IMR-90 (cell line): ENCODE data around the gene FAIM2. TPM values are rescaled to one million over a fixed set of nuclear protein-coding genes. Genes with fewer than 3 reads are reported as not detected.

ENCODE experiments used
- ATAC-seq: fragments of 200-7000 bp; cut with Tn5 transposase; 2 replicates; pipeline ENCODE4 v1.9.1; 2020; ENCODE audit warnings: low read depth, mild to moderate bottlenecking, moderate library complexity
- BruUV-seq: library from RNA; stranded (reverse); fragments of 400-500 nt; replicated peaks from 2 replicates; lab custom pipeline; 2021; lab: Mats Ljungman, UMichigan
- CTCF ChIA-PET: fragments of 300-600 bp; formaldehyde crosslinking; extraction: SDS; loops from one replicate; lab custom pipeline; 2021; ENCODE audit warnings: antibody characterized with exemption; lab: Yijun Ruan, JAX
- POLR2A ChIA-PET: fragments of 300-600 bp; sonication (Branson Sonifier 250); formaldehyde crosslinking; loops from one replicate; lab custom pipeline; 2022; ENCODE audit warnings: antibody characterized with exemption; ENCODE audit not compliant: unreplicated experiment; lab: Charles Lee
- DNase-seq: peaks from one replicate; pipeline ENCODE4 v3.0.0; 2013
- H2AFZ ChIP-seq: replicated peaks from 2 replicates; pipeline ENCODE3; 2013; ENCODE audit warnings: low read length, mild to moderate bottlenecking; ENCODE audit not compliant: poor library complexity
- H2AK5ac ChIP-seq: 2 replicates; pipeline ENCODE4 v1.6.1; 2013; ENCODE audit warnings: low read depth, low read length, inconsistent platforms
- H2AK9ac ChIP-seq: replicated peaks from 2 replicates; pipeline ENCODE3; 2013; ENCODE audit warnings: mild to moderate bottlenecking, low read depth, low read length, moderate library complexity; ENCODE audit not compliant: poor library complexity
- H2BK120ac ChIP-seq: 2 replicates; pipeline ENCODE4 v1.6.1; 2013; ENCODE audit warnings: low read depth, low read length, inconsistent platforms
- H2BK15ac ChIP-seq: 3 replicates; pipeline ENCODE4 v1.6.1; 2013; ENCODE audit warnings: low read depth, low read length, inconsistent platforms
- H2BK20ac ChIP-seq: 2 replicates; pipeline ENCODE4 v1.6.1; 2013; ENCODE audit warnings: low read depth, mild to moderate bottlenecking, inconsistent platforms, low read length, moderate library complexity
- H2BK5ac ChIP-seq: 2 replicates; pipeline ENCODE4 v1.6.1; 2013; ENCODE audit warnings: mild to moderate bottlenecking, low read depth, low read length, inconsistent platforms; ENCODE audit not compliant: poor library complexity, severe bottlenecking
- H3K14ac ChIP-seq: replicated peaks from 2 replicates; pipeline ENCODE4 v1.6.1; 2013; ENCODE audit warnings: low read depth, low read length, inconsistent platforms
- H3K18ac ChIP-seq: 2 replicates; pipeline ENCODE4 v1.6.1; 2013; ENCODE audit warnings: low read depth, low read length, control low read depth
- H3K23ac ChIP-seq: 2 replicates; pipeline ENCODE4 v1.6.1; 2013; ENCODE audit warnings: low read depth, low read length, inconsistent platforms
- H3K27ac ChIP-seq: 2 replicates; pipeline ENCODE4 v1.5.1; 2013; ENCODE audit warnings: mild to moderate bottlenecking, control low read depth, low read length; ENCODE audit not compliant: insufficient read depth
- H3K27me3 ChIP-seq: 2 replicates; pipeline ENCODE4 v1.6.1; 2013; ENCODE audit warnings: low read length; ENCODE audit not compliant: control insufficient read depth, insufficient read depth
- H3K36me3 ChIP-seq: 2 replicates; pipeline ENCODE4 v1.6.1; 2013; ENCODE audit warnings: low read length, mixed read lengths; ENCODE audit not compliant: control insufficient read depth, insufficient read depth
- H3K4ac ChIP-seq: 2 replicates; pipeline ENCODE4 v1.6.1; 2013; ENCODE audit warnings: low read depth, low read length, inconsistent platforms
- H3K4me1 ChIP-seq: 2 replicates; pipeline ENCODE4 v1.6.1; 2013; ENCODE audit warnings: low read length, mixed read lengths; ENCODE audit not compliant: control insufficient read depth, insufficient read depth
- H3K4me2 ChIP-seq: 2 replicates; pipeline ENCODE4 v1.6.1; 2013; ENCODE audit warnings: low read depth, mild to moderate bottlenecking, control low read depth, low read length, moderate library complexity
- H3K4me3 ChIP-seq: 2 replicates; pipeline ENCODE4 v1.5.1; 2013; ENCODE audit warnings: low read depth, mild to moderate bottlenecking, control low read depth, low read length, moderate library complexity; ENCODE audit not compliant: insufficient read depth
- H3K56ac ChIP-seq: 2 replicates; pipeline ENCODE4 v1.6.1; 2013; ENCODE audit warnings: low read length, inconsistent platforms; ENCODE audit not compliant: insufficient read depth; ENCODE audit errors: extremely low read depth
- H3K79me1 ChIP-seq, 2 experiments: 2 replicates each; pipeline ENCODE4 v1.6.1; 2013; ENCODE audit warnings: low read length in 2 of 2, inconsistent platforms in 1 of 2, low read depth in 1 of 2
- H3K9ac ChIP-seq: 2 replicates; pipeline ENCODE4 v1.6.1; 2013; ENCODE audit warnings: low read depth, low read length, control low read depth
- H3K9me1 ChIP-seq: 2 replicates; pipeline ENCODE4 v1.6.1; 2013; ENCODE audit warnings: low read length, inconsistent platforms; ENCODE audit not compliant: insufficient read depth
- H3K9me3 ChIP-seq: 2 replicates; pipeline ENCODE4 v1.6.1; 2013; ENCODE audit warnings: low read length; ENCODE audit not compliant: control insufficient read depth, insufficient read depth
- H4K20me1 ChIP-seq: 2 replicates; pipeline ENCODE4 v1.6.1; 2013; ENCODE audit warnings: low read length, inconsistent platforms; ENCODE audit not compliant: insufficient read depth
- H4K5ac ChIP-seq: 2 replicates; pipeline ENCODE4 v1.6.1; 2013; ENCODE audit warnings: mild to moderate bottlenecking, low read depth, low read length, control low read depth
- H4K8ac ChIP-seq, 2 experiments: 2 replicates each; pipeline ENCODE4 v1.6.1; 2013; ENCODE audit warnings: low read depth in 2 of 2, low read length in 2 of 2, control low read depth in 1 of 2, inconsistent platforms in 1 of 2
- H4K91ac ChIP-seq: 2 replicates; pipeline ENCODE4 v1.6.1; 2013; ENCODE audit warnings: low read depth, low read length, inconsistent platforms; ENCODE audit not compliant: insufficient read depth
- BHLHE40 ChIP-seq: fragments of 150-350 bp; IDR thresholded peaks from 2 replicates; pipeline ENCODE4 v1.6.1; 2016; ENCODE audit warnings: mild to moderate bottlenecking, low read depth, low read length
- CEBPB ChIP-seq: IDR thresholded peaks from 2 replicates; pipeline ENCODE4 v1.6.1; 2012; ENCODE audit warnings: low read depth, low read length, improper control_type of control experiment
- CHD1 ChIP-seq: IDR thresholded peaks from 2 replicates; pipeline ENCODE4 v1.6.1; 2012; ENCODE audit warnings: low read depth, low read length, improper control_type of control experiment
- CTCF ChIP-seq: conservative IDR thresholded peaks from 2 replicates; pipeline ENCODE4 v1.5.1; 2012; ENCODE audit warnings: mild to moderate bottlenecking, low read depth, low read length, improper control_type of control experiment
- ELK1 ChIP-seq: fragments of 150-350 bp; IDR thresholded peaks from 2 replicates; pipeline ENCODE4 v1.6.1; 2016; ENCODE audit warnings: low read depth, mild to moderate bottlenecking, low read length, moderate library complexity, borderline replicate concordance
- FOS ChIP-seq: fragments of 150-350 bp; IDR thresholded peaks from 2 replicates; pipeline ENCODE4 v1.6.1; 2016; ENCODE audit warnings: low read depth, low read length
- MAFK ChIP-seq: IDR thresholded peaks from 2 replicates; pipeline ENCODE4 v1.6.1; 2012; ENCODE audit warnings: low read depth, low read length, improper control_type of control experiment
- MAZ ChIP-seq: IDR thresholded peaks from 2 replicates; pipeline ENCODE4 v1.6.1; 2012; ENCODE audit warnings: low read depth, mild to moderate bottlenecking, low read length, improper control_type of control experiment, moderate library complexity, borderline replicate concordance
- MXI1 ChIP-seq: IDR thresholded peaks from 2 replicates; pipeline ENCODE4 v1.6.1; 2012; ENCODE audit warnings: low read depth, mild to moderate bottlenecking, low read length, moderate library complexity, borderline replicate concordance
- NFE2L2 ChIP-seq: fragments of 150-350 bp; IDR thresholded peaks from 2 replicates; pipeline ENCODE4 v1.6.1; 2016; ENCODE audit warnings: low read depth, mild to moderate bottlenecking, low read length
- POLR2A ChIP-seq: IDR thresholded peaks from 2 replicates; pipeline ENCODE4 v1.6.1; 2012; ENCODE audit warnings: mild to moderate bottlenecking, low read depth, low read length
- RCOR1 ChIP-seq: IDR thresholded peaks from 2 replicates; pipeline ENCODE4 v1.6.1; 2012; ENCODE audit warnings: mild to moderate bottlenecking, low read length, improper control_type of control experiment; ENCODE audit not compliant: insufficient replicate concordance
- RFX5 ChIP-seq: IDR thresholded peaks from 2 replicates; pipeline ENCODE4 v1.8.0; 2012; ENCODE audit warnings: low read depth, mild to moderate bottlenecking, low read length, moderate library complexity
- SMC3 ChIP-seq: fragments of 150-350 bp; IDR thresholded peaks from 2 replicates; pipeline ENCODE4 v1.6.1; 2016; ENCODE audit warnings: low read depth, mild to moderate bottlenecking, antibody characterized with exemption, low read length, moderate library complexity
- USF2 ChIP-seq: fragments of 150-350 bp; IDR thresholded peaks from 2 replicates; pipeline ENCODE4 v1.6.1; 2017; ENCODE audit warnings: mild to moderate bottlenecking, antibody characterized with exemption, low read length, low read depth
- WGBS, 2 experiments: methylation state at CpG; one replicate each; pipeline versions ENCODE4 v1.1.5 to v1.1.7; 2013; ENCODE audit warnings: missing lambda C conversion rate in 2 of 2; ENCODE audit not compliant: insufficient read length in 1 of 2; ENCODE audit errors: extremely low coverage in 2 of 2; 5-methylcytosine and 5-hydroxymethylcytosine counted together
- dilution Hi-C: fragments of 300-500 bp; cut with HindIII; formaldehyde crosslinking; loops from one replicate; pipeline ENCODE4 v1.14.3; 2018; ENCODE audit warnings: low sequenced_read_pairs; ENCODE audit not compliant: unreplicated experiment
- in situ Hi-C: fragments of 300-500 bp; cut with MboI; formaldehyde crosslinking; loops from 3 replicates; pipeline ENCODE4 v1.14.3; 2019; ENCODE audit warnings: low sequenced_read_pairs, inconsistent platforms, mixed read lengths
- intact Hi-C: fragments of 100-400 bp; cut with micrococcal nuclease; formaldehyde crosslinking; loops from 2 replicates; pipeline ENCODE4 v1.10.0; 2022
- polyA plus RNA-seq, 3 experiments: library from polyadenylated mRNA; depleted of rRNA; stranded (reverse); fragments of >200 nt; gene quantifications; 2 replicates each; pipeline ENCODE4 v1.2.3, GENCODE V29; 2012; ENCODE audit warnings: low replicate concordance in 1 of 3
- total RNA-seq: library from RNA; depleted of rRNA; stranded (reverse); fragments of >200 nt; gene quantifications from 2 replicates; pipeline ENCODE4 v1.2.3, GENCODE V29; 2012

Gene FAIM2
- total and polyA plus RNA-seq, 2 of the 4 experiments (the other 2 are of a cell fraction): 0.72 to 5.3 TPM

- Histone ChIP-seq H3K23ac (no peak overlapping the region), H4K5ac (no peak overlapping the region), H3K9ac (no peak overlapping the region), H3K36me3 (no peaks in the 10 kb centered on the region), H3K4me3 (no peak overlapping the region), H2BK120ac (no peak overlapping the region), H2AK9ac (peak overlapping the region; percentile 37), H2BK15ac (no peak overlapping the region), H4K8ac (no peak overlapping the region), H4K91ac (no peak overlapping the region), H2AK5ac (no peak overlapping the region), H3K79me1 (no peaks in the 10 kb centered on the region; a peak in 1 of 4 replicates), H2BK5ac (no peak overlapping the region), H3K4ac (no peak overlapping the region), H4K20me1 (no peaks in the 10 kb centered on the region), H3K18ac (no peak overlapping the region), H3K4me2 (no peak overlapping the region), H3K9me3 (no peaks in the 10 kb centered on the region), H2BK20ac (no peak overlapping the region), H3K56ac (no peak overlapping the region), H3K9me1 (peaks cover 9% of the 10 kb centered on the region; the same call in 1 of the 2 replicates), H2AFZ (no peak overlapping the region), H3K27me3 (peaks cover 3% of the 10 kb centered on the region; the same call in 1 of the 2 replicates), H3K14ac (no peak overlapping the region), H3K4me1 (no peaks in the 10 kb centered on the region), H3K27ac (no peak overlapping the region)
- 84% methylated on average over 7 of the region's 12 CpGs; no CpG with 5 or more reads in 1 of the 2 experiments for WGBS, 2 experiments
- POLR2A ChIA-PET: no interaction called here
- BruUV-seq: no TSS peak
- no peak for TF ChIP-seq CTCF
- TF ChIP-seq ELK1: no peak
- no peak for TF ChIP-seq BHLHE40
- no peak for TF ChIP-seq RFX5
- TF ChIP-seq CEBPB: no peak
- no peak for TF ChIP-seq USF2
- no peak for TF ChIP-seq MAZ
- TF ChIP-seq FOS: no peak
- TF ChIP-seq MAFK: no peak
- TF ChIP-seq MXI1: no peak
- TF ChIP-seq CHD1: no peak
- no peak for TF ChIP-seq SMC3
- TF ChIP-seq NFE2L2: no peak
- TF ChIP-seq POLR2A: no peak
- no peak for TF ChIP-seq RCOR1
- intact Hi-C loops (no loop called here), in situ Hi-C loops (no loop called here), dilution Hi-C loops (no loop called here)
- no peak for DNase-seq
- ATAC-seq: no peak; the same call in 1 of the 2 replicates
- CTCF ChIA-PET: no interaction called here
Measured at GRCh38 chr12:49922349-49923034, 18.8 kb upstream of the FAIM2 start.
